SK-N-SH treated with all-trans-retinoic acid at 6 μM for 48 hours (cell line): Measurements from ENCODE around the gene RCOR1.

Source experiments
- ATAC-seq: fragments of 200-7000 bp; cut with Tn5 transposase; 3 replicates; pipeline ENCODE4 v1.9.1; 2020; ENCODE audit warnings: mild to moderate bottlenecking, moderate library complexity
- ARNTL ChIP-seq: fragments of 450-650 bp; formaldehyde crosslinking; IDR thresholded peaks from 2 replicates; pipeline ENCODE4 v1.5.0; 2020; ENCODE audit warnings: low read depth, mild to moderate bottlenecking, moderate library complexity, borderline replicate concordance
- BACH2 ChIP-seq: fragments of 250-450 bp; sonication (Bioruptor Pico); IDR thresholded peaks from 2 replicates; pipeline ENCODE4 v1.9.0; 2021; ENCODE audit warnings: mild to moderate bottlenecking, borderline replicate concordance
- CREB5 ChIP-seq: fragments of 250-450 bp; sonication (Bioruptor Pico); IDR thresholded peaks from 2 replicates; pipeline ENCODE4 v1.5.1; 2020; ENCODE audit warnings: low read depth, mild to moderate bottlenecking, moderate library complexity
- CSDC2 ChIP-seq: fragments of 250-450 bp; sonication (Bioruptor Pico); IDR thresholded peaks from 2 replicates; pipeline ENCODE4 v1.5.0; 2020; ENCODE audit warnings: mild to moderate bottlenecking, moderate library complexity
- CSRNP3 ChIP-seq: fragments of 250-450 bp; sonication (Bioruptor Pico); IDR thresholded peaks from 2 replicates; pipeline ENCODE4 v1.5.1; 2021; ENCODE audit warnings: mild to moderate bottlenecking, moderate library complexity
- ESRRG ChIP-seq: fragments of 250-450 bp; sonication (Bioruptor Pico); IDR thresholded peaks from 2 replicates; pipeline ENCODE4 v1.6.1; 2021; ENCODE audit warnings: mild to moderate bottlenecking
- GLIS3 ChIP-seq: fragments of 250-450 bp; sonication (Bioruptor Pico); IDR thresholded peaks from 2 replicates; pipeline ENCODE4 v1.5.0; 2020; ENCODE audit warnings: mild to moderate bottlenecking, moderate library complexity
- ISL1 ChIP-seq: fragments of 250-450 bp; sonication (Bioruptor Pico); IDR thresholded peaks from 2 replicates; pipeline ENCODE4 v2.1.2; 2022; ENCODE audit warnings: mild to moderate bottlenecking, moderate library complexity
- OSR1 ChIP-seq: fragments of 250-450 bp; sonication (Bioruptor Pico); IDR thresholded peaks from 2 replicates; pipeline ENCODE4 v1.8.0; 2022; ENCODE audit warnings: moderate library complexity, mild to moderate bottlenecking, inconsistent platforms
- POU6F1 ChIP-seq: fragments of 250-450 bp; sonication (Bioruptor Pico); IDR thresholded peaks from 2 replicates; pipeline ENCODE4 v1.8.0; 2021; ENCODE audit warnings: low read depth, mild to moderate bottlenecking, moderate library complexity, borderline replicate concordance
- PPARA ChIP-seq: fragments of 250-450 bp; sonication (Bioruptor Pico); IDR thresholded peaks from 2 replicates; pipeline ENCODE4 v1.5.0; 2020; ENCODE audit warnings: mild to moderate bottlenecking, borderline replicate concordance
- SNAI2 ChIP-seq: fragments of 250-450 bp; sonication (Bioruptor Pico); IDR thresholded peaks from 2 replicates; pipeline ENCODE4 v1.5.0; 2020; ENCODE audit warnings: mild to moderate bottlenecking, moderate library complexity
- TCF4 ChIP-seq: fragments of 250-450 bp; sonication (Bioruptor Pico); IDR thresholded peaks from 2 replicates; pipeline ENCODE4 v1.8.0; 2021; ENCODE audit warnings: mild to moderate bottlenecking, moderate library complexity, borderline replicate concordance
- TOX ChIP-seq: fragments of 250-450 bp; sonication (Bioruptor Pico); IDR thresholded peaks from 2 replicates; pipeline ENCODE4 v1.8.0; 2021; ENCODE audit warnings: mild to moderate bottlenecking, moderate library complexity, borderline replicate concordance
- TSHZ2 ChIP-seq: fragments of 250-450 bp; sonication (Bioruptor Pico); IDR thresholded peaks from 2 replicates; pipeline ENCODE4 v1.5.0; 2020; ENCODE audit warnings: mild to moderate bottlenecking, moderate library complexity
- ZC3H10 ChIP-seq: fragments of 250-450 bp; sonication (Bioruptor Pico); IDR thresholded peaks from 2 replicates; pipeline ENCODE4 v1.5.1; 2021; ENCODE audit warnings: mild to moderate bottlenecking, moderate library complexity
- ZFP30 ChIP-seq: fragments of 450-650 bp; formaldehyde crosslinking; IDR thresholded peaks from 2 replicates; pipeline ENCODE4 v1.5.0; 2022; ENCODE audit warnings: mild to moderate bottlenecking, moderate library complexity
- ZNF70 ChIP-seq: fragments of 450-650 bp; formaldehyde crosslinking; IDR thresholded peaks from 2 replicates; pipeline ENCODE4 v1.5.0; 2020; ENCODE audit warnings: mild to moderate bottlenecking, moderate library complexity
- ZNF8 ChIP-seq: fragments of 450-650 bp; formaldehyde crosslinking; IDR thresholded peaks from 2 replicates; pipeline ENCODE4 v1.5.0; 2020; ENCODE audit warnings: mild to moderate bottlenecking, moderate library complexity

Gene RCOR1

GRCh38 chr14:102629011-102629444 is 36.6 kb downstream of the RCOR1 start:
- TF ChIP-seq POU6F1 (CRISPR knock-in tag) (no peak), PPARA (CRISPR knock-in tag) (no peak), ZNF70 (CRISPR knock-in tag) (no peak), GLIS3 (CRISPR knock-in tag) (no peak), BACH2 (CRISPR knock-in tag) (no peak), OSR1 (CRISPR knock-in tag) (no peak), ISL1 (no peak)
- TF ChIP-seq, all 23 proteins: peak for 0
- no peak for ATAC-seq

- no peak; the same call in 2 of the 3 replicates for ATAC-seq
- TF ChIP-seq PPARA (CRISPR knock-in tag) (no peak), ZNF70 (CRISPR knock-in tag) (no peak), POU6F1 (CRISPR knock-in tag) (no peak), SNAI2 (CRISPR knock-in tag) (no peak), ZNF8 (CRISPR knock-in tag) (no peak), ISL1 (no peak)
Observed at GRCh38 chr14:102629808-102630350, 37.4 kb downstream of the RCOR1 start.

GRCh38 chr14:102630405-102630804 is 38.0 kb downstream of the RCOR1 start:
- TF ChIP-seq TCF4 (CRISPR knock-in tag) (no peak), CREB5 (CRISPR knock-in tag) (no peak), GLIS3 (CRISPR knock-in tag) (no peak), BACH2 (CRISPR knock-in tag) (no peak), TSHZ2 (CRISPR knock-in tag) (no peak), SNAI2 (CRISPR knock-in tag) (no peak), CSRNP3 (CRISPR knock-in tag) (no peak), TOX (CRISPR knock-in tag) (no peak), POU6F1 (CRISPR knock-in tag) (no peak), CSDC2 (CRISPR knock-in tag) (no peak), ZFP30 (no peak), PPARA (CRISPR knock-in tag) (no peak), ZNF70 (CRISPR knock-in tag) (no peak), ARNTL (CRISPR knock-in tag) (no peak), ZNF8 (CRISPR knock-in tag) (no peak), ESRRG (no peak), ZC3H10 (CRISPR knock-in tag) (no peak), OSR1 (CRISPR knock-in tag) (no peak)
- ATAC-seq, result no peak
